Muscle of arm (tissue), 12 donors: ENCODE results near the gene FLNB. TPM values are rescaled to one million over a fixed set of nuclear protein-coding genes. Genes with fewer than 3 reads are reported as not detected.

Experiments
- DNase-seq: peaks from one replicate; pipeline ENCODE4 v3.0.0-alpha.2; 2013
- polyA plus RNA-seq, 12 donors: library from polyadenylated mRNA; unstranded; fragments of 120-200 nt; gene quantifications; one replicate each; pipeline ENCODE4 v1.2.1, GENCODE V29; 2013; ENCODE audit not compliant: insufficient read length in 12 of 12

The FLNB gene
- polyA plus RNA-seq, 12 donors: 44.4 to 120 (median 54.9) TPM; not detected in 1

GRCh38 chr3:58029842-58030584 is 21.8 kb downstream of the FLNB start:
- no peak for DNase-seq

GRCh38 chr3:58032186-58032585 is 24.0 kb downstream of the FLNB start:
- DNase-seq: no peak

- no peak for DNase-seq
Measured at GRCh38 chr3:58034738-58035523, 26.7 kb downstream of the FLNB start.

- no peak for DNase-seq
Measured at GRCh38 chr3:58035524-58036255, 27.5 kb downstream of the FLNB start.

- DNase-seq: no peak
Measured at GRCh38 chr3:58036293-58037032, 28.2 kb downstream of the FLNB start.

- no peak for DNase-seq
Measured at GRCh38 chr3:58037141-58037910, 29.1 kb downstream of the FLNB start.

- DNase-seq: no peak
Measured at GRCh38 chr3:58038675-58039292, 30.6 kb downstream of the FLNB start.

- no peak for DNase-seq
Measured at GRCh38 chr3:58039601-58040000, 31.4 kb downstream of the FLNB start.

GRCh38 chr3:58041182-58041825 is 33.1 kb downstream of the FLNB start:
- no peak for DNase-seq

GRCh38 chr3:58041826-58042324 is 33.7 kb downstream of the FLNB start:
- DNase-seq: no peak

- DNase-seq: no peak
Measured at GRCh38 chr3:58042947-58043707, 34.9 kb downstream of the FLNB start.

GRCh38 chr3:58043933-58044332 is 35.7 kb downstream of the FLNB start:
- DNase-seq: no peak

- peak; percentile 87 for DNase-seq
Measured at GRCh38 chr3:58044691-58045483, 36.7 kb downstream of the FLNB start.

GRCh38 chr3:58047826-58048225 is 39.6 kb downstream of the FLNB start:
- DNase-seq: no peak

- DNase-seq: no peak
Measured at GRCh38 chr3:58048301-58048700, 40.1 kb downstream of the FLNB start.

GRCh38 chr3:58049143-58049785 is 41.0 kb downstream of the FLNB start:
- DNase-seq: peak; percentile 64

GRCh38 chr3:58051196-58051595 is 43.0 kb downstream of the FLNB start:
- DNase-seq: no peak
